Measurements from ENCODE around the gene MMP17.
A peak's percentile ranks its signal among the peaks of the same experiment; 100 is the strongest.

The MMP17 gene

GRCh38 chr12:131896811-131897270, 68.6 kb downstream of the MMP17 start:
- TF ChIP-seq ZNF530 (tag by site-specific recombination; IDR thresholded peaks at IDR 0.05; ENCODE audit: low read depth): no peak
- TF ChIP-seq SALL2 (tag by site-specific recombination; IDR thresholded peaks at IDR 0.05; ENCODE audit: borderline replicate concordance): no peak
- TF ChIP-seq ZNF610 (tag by site-specific recombination; IDR thresholded peaks at IDR 0.05; ENCODE audit: borderline replicate concordance): no peak
- no peak for TF ChIP-seq MZF1 (tag by site-specific recombination; IDR thresholded peaks at IDR 0.05; ENCODE audit: borderline replicate concordance)
- TF ChIP-seq ZNF544 (tag by site-specific recombination; IDR thresholded peaks at IDR 0.05): no peak
- no peak for TF ChIP-seq PRDM2 (tag by site-specific recombination; IDR thresholded peaks at IDR 0.05; ENCODE audit: borderline replicate concordance)
- TF ChIP-seq ZBTB8A (tag by site-specific recombination; IDR thresholded peaks at IDR 0.05): no peak
- TF ChIP-seq ZNF391 (tag by site-specific recombination; IDR thresholded peaks at IDR 0.05; ENCODE audit: borderline replicate concordance, low read depth): no peak
- no peak for TF ChIP-seq ZSCAN5A (tag by site-specific recombination; IDR thresholded peaks at IDR 0.05)
- TF ChIP-seq ZBTB20 (tag by site-specific recombination; IDR thresholded peaks at IDR 0.05): no peak
- no peak for TF ChIP-seq ZBTB6 (tag by site-specific recombination; IDR thresholded peaks at IDR 0.05)
- TF ChIP-seq HOXC10 (CRISPR knock-in tag; IDR thresholded peaks at IDR 0.05): no peak
- H3K27ac ChIP-seq (ENCODE audit: extremely low read depth, low read depth, low read length): no peak overlapping the region
- peaks cover 6 to 32% of the 10 kb centered on the region in 2 experiments; a peak in 2 of 3 replicates for H3K36me3 ChIP-seq (ENCODE audit: control insufficient read depth in 2 of 2, insufficient read depth in 1 of 2, low read length in 2 of 2)
- ChIA-PET POLR2A (interaction anchor here (0.7 to 1.3 kb wide), 2 partner anchors 37 to 332 kb away, joined by 3 to 6 read pairs; no protein-coding TSS in a partner anchor), CTCF (no interaction called here)
- peaks cover 3% of the 10 kb centered on the region; the same call in 1 of the 2 replicates for H3K4me1 ChIP-seq (ENCODE audit: control insufficient read depth, insufficient read depth, low read length)
- H3K4me3 ChIP-seq (ENCODE audit: low read depth, low read length): peak overlapping the region; percentile 73
- no peaks in the 10 kb centered on the region for H3K9me3 ChIP-seq (ENCODE audit: control insufficient read depth, insufficient read depth, low read depth, low read length)

- peaks cover 6 to 32% of the 10 kb centered on the region in 2 experiments; a peak in 2 of 3 replicates for H3K36me3 ChIP-seq (ENCODE audit: control insufficient read depth in 2 of 2, insufficient read depth in 1 of 2, low read length in 2 of 2)
- H3K4me3 ChIP-seq (ENCODE audit: low read depth, low read length): no peak overlapping the region
- ChIA-PET CTCF (interaction anchor here (0.9 kb wide), 1 partner anchor 14 kb away, joined by 3 read pairs; no protein-coding TSS in a partner anchor), POLR2A (interaction anchor here (1.3 kb wide), 1 partner anchor 37 kb away, joined by 3 read pairs; no protein-coding TSS in a partner anchor)
- no peak overlapping the region for H3K27ac ChIP-seq (ENCODE audit: extremely low read depth, low read depth, low read length)
- H3K9me3 ChIP-seq (ENCODE audit: control insufficient read depth, insufficient read depth, low read depth, low read length): no peaks in the 10 kb centered on the region
- H3K4me1 ChIP-seq (ENCODE audit: control insufficient read depth, insufficient read depth, low read length): peaks cover 3% of the 10 kb centered on the region; the same call in 1 of the 2 replicates
- TF ChIP-seq ZNF692 (tag by site-specific recombination; IDR thresholded peaks at IDR 0.05) (no peak), ZNF26 (tag by site-specific recombination; IDR thresholded peaks at IDR 0.05) (no peak), ZNF121 (tag by site-specific recombination; IDR thresholded peaks at IDR 0.05) (no peak), ZNF280C (tag by site-specific recombination; IDR thresholded peaks at IDR 0.05) (no peak), ZNF488 (tag by site-specific recombination; IDR thresholded peaks at IDR 0.05) (no peak)
Observed at GRCh38 chr12:131897276-131897675, 69.1 kb downstream of the MMP17 start.
